H1 (cell line): ENCODE results near the gene ATP5PF. TPM values are rescaled to one million over a fixed set of nuclear protein-coding genes. Genes with fewer than 3 reads are reported as not detected.

Experiments
- CEBPB ChIP-seq: IDR thresholded peaks from 2 replicates; pipeline ENCODE4 v1.6.1; 2012; ENCODE audit warnings: low read depth, low read length
- CHD1 ChIP-seq: IDR thresholded peaks from 2 replicates; pipeline ENCODE4 v1.6.1; 2012; ENCODE audit warnings: low read depth, low read length, improper control_type of control experiment
- CTBP2 ChIP-seq: IDR thresholded peaks from 2 replicates; pipeline ENCODE4 v1.7.0; 2011; ENCODE audit warnings: borderline replicate concordance, mild to moderate bottlenecking, moderate library complexity, mixed read lengths, low read length; ENCODE audit not compliant: insufficient read depth, insufficient read length
- CTCF ChIP-seq, 3 experiments: IDR thresholded peaks; 1 replicate in 2 of 3; 2 replicates in 1 of 3; pipeline versions ENCODE4 v1.5.1 to v1.6.1; 2011; ENCODE audit warnings: low read length in 3 of 3, mild to moderate bottlenecking in 3 of 3, inconsistent platforms in 2 of 3, low read depth in 1 of 3, moderate library complexity in 1 of 3; ENCODE audit not compliant: insufficient read depth in 1 of 3; ENCODE audit errors: control extremely low read depth in 1 of 3
- GABPA ChIP-seq: IDR thresholded peaks from 2 replicates; pipeline ENCODE4 v1.6.1; 2011; ENCODE audit warnings: mild to moderate bottlenecking, low read length, moderate library complexity, borderline replicate concordance; ENCODE audit not compliant: insufficient read depth
- GTF2F1 ChIP-seq: IDR thresholded peaks from 2 replicates; pipeline ENCODE4 v1.6.1; 2012; ENCODE audit warnings: low read depth, low read length, improper control_type of control experiment, borderline replicate concordance
- JUND ChIP-seq: IDR thresholded peaks from 2 replicates; pipeline ENCODE4 v1.6.1; 2011; ENCODE audit warnings: mild to moderate bottlenecking, improper control_type of control experiment, low read length
- KDM5A ChIP-seq: fragments of 200-600 bp; IDR thresholded peaks from 2 replicates; pipeline ENCODE4 v1.7.1; 2012; ENCODE audit warnings: mild to moderate bottlenecking, low read length, inconsistent platforms, mixed read lengths
- POLR2AphosphoS5 ChIP-seq: IDR thresholded peaks from 2 replicates; pipeline ENCODE4 v1.6.1; 2011; ENCODE audit warnings: low read depth, low read length
- RAD21 ChIP-seq, 2 experiments: IDR thresholded peaks in 1 of 2; conservative IDR thresholded peaks in 1 of 2; 2 replicates each; pipeline ENCODE4 v1.6.1; 2011; ENCODE audit warnings: low read depth in 2 of 2, low read length in 2 of 2, improper control_type of control experiment in 1 of 2, inconsistent platforms in 1 of 2, mild to moderate bottlenecking in 1 of 2, moderate library complexity in 1 of 2
- RNF2 ChIP-seq: fragments of 200-900, 300-1000 bp; sonication (generic); IDR thresholded peaks from 2 replicates; pipeline ENCODE4 v1.7.1; 2016; ENCODE audit warnings: borderline replicate concordance, low read depth, mild to moderate bottlenecking, antibody characterized with exemption, low read length; ENCODE audit not compliant: poor library complexity, severe bottlenecking; ENCODE audit errors: missing control alignments
- SAP30 ChIP-seq: fragments of 300-600 bp; sonication (generic); IDR thresholded peaks from 2 replicates; pipeline ENCODE4 v1.7.1; 2012; ENCODE audit warnings: low read length, moderate library complexity, mild to moderate bottlenecking, inconsistent platforms; ENCODE audit not compliant: insufficient read depth, insufficient replicate concordance
- SIRT6 ChIP-seq: IDR thresholded peaks from one replicate; pipeline ENCODE4 v1.7.1; 2012; ENCODE audit warnings: low read length, inconsistent platforms
- SUZ12 ChIP-seq: fragments of 200-600 bp; sonication (generic); IDR thresholded peaks from 2 replicates; pipeline ENCODE4 v1.6.1; 2012; ENCODE audit warnings: mild to moderate bottlenecking, inconsistent platforms, low read length, moderate library complexity, mixed read lengths
- TAF1 ChIP-seq: IDR thresholded peaks from 2 replicates; pipeline ENCODE4 v1.6.1; 2011; ENCODE audit warnings: mild to moderate bottlenecking, low read depth, low read length
- TAF7 ChIP-seq: optimal IDR thresholded peaks from 2 replicates; pipeline ENCODE3; 2011; ENCODE audit warnings: low read depth, mild to moderate bottlenecking, inconsistent platforms, low read length, moderate library complexity, borderline replicate concordance
- TEAD4 ChIP-seq: IDR thresholded peaks from 2 replicates; pipeline ENCODE4 v1.6.1; 2012; ENCODE audit warnings: low read depth, low read length, inconsistent platforms, mixed read lengths
- YY1 ChIP-seq: IDR thresholded peaks from 2 replicates; pipeline ENCODE4 v1.6.1; 2011; ENCODE audit warnings: low read depth, mild to moderate bottlenecking, low read length
- polyA plus RNA-seq, 7 experiments: library from polyadenylated mRNA; depleted of rRNA in 3 of 7; stranded (reverse) in 5 of 7; unstranded in 2 of 7; fragments of >200 nt in 5 of 7; fragments of 200-250 nt in 2 of 7; gene quantifications; 1 replicate in 5 of 7; 2 replicates in 1 of 7; 4 replicates in 1 of 7; pipeline versions ENCODE4 v1.2.1 to v1.2.3, GENCODE V29; 2011 to 2013; ENCODE audit warnings: missing spikeins in 2 of 7, mixed read lengths in 2 of 7
- total RNA-seq: library from RNA; stranded (reverse); fragmentation: NEBNext Ultra II Directional; extraction: Animal tissue kit (Norgen Biotek cat#: 25700); gene quantifications from 2 replicates; pipeline ENCODE4 v1.2.1, GENCODE V29; 2021
- TF ChIP-seq, protein P1 (sequence below): IDR thresholded peaks from 2 replicates; pipeline ENCODE4 v1.6.1; 2012; ENCODE audit warnings: inconsistent platforms
- TF ChIP-seq, protein P2 (sequence below): IDR thresholded peaks from 2 replicates; pipeline ENCODE4 v1.6.1; 2012; ENCODE audit warnings: inconsistent platforms

ATP5PF gene
- total and polyA plus RNA-seq, 2 of the 8 experiments (the other 6 are each of a cell fraction or from before 2014, with no cell fraction given), result 135 to 240 TPM

GRCh38 chr21:25734904-25735645, at the start of gene ATP5PF, which contains the start of gene GABPA (continued):
- TF ChIP-seq, protein P1, sequence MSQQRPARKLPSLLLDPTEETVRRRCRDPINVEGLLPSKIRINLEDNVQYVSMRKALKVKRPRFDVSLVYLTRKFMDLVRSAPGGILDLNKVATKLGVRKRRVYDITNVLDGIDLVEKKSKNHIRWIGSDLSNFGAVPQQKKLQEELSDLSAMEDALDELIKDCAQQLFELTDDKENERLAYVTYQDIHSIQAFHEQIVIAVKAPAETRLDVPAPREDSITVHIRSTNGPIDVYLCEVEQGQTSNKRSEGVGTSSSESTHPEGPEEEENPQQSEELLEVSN, result peak; percentile 91
- TF ChIP-seq POLR2AphosphoS5 (peak; percentile 93), CTCF (IDR thresholded peaks at IDR 0.05; ENCODE audit: control extremely low read depth in 1 of 3, insufficient read depth in 1 of 3, low read depth in 1 of 3, low read length in 3 of 3) (no peak), SUZ12 (no peak), SAP30 (no peak), TEAD4 (no peak), JUND (0 out of 2 replicates have a peak, but pooled peaks have one; percentile 45), TAF7 (no peak), RNF2 (no peak), YY1 (peak; percentile 98), GABPA (peak; percentile 99), SIRT6 (no peak), RAD21 (IDR thresholded peaks at IDR 0.05 in 1 of 2, conservative IDR thresholded peaks at IDR 0.05 in 1 of 2; ENCODE audit: low read depth in 2 of 2, low read length in 2 of 2) (no peak), CTBP2 (no peak), CHD1 (0 out of 2 replicates have a peak, but pooled peaks have one; percentile 57), GTF2F1 (peak; percentile 71; the same call in 1 of the 2 replicates), TAF1 (peak; percentile 89), CEBPB (no peak), KDM5A (no peak; the same call in 1 of the 2 replicates)
- TF ChIP-seq, protein P2, sequence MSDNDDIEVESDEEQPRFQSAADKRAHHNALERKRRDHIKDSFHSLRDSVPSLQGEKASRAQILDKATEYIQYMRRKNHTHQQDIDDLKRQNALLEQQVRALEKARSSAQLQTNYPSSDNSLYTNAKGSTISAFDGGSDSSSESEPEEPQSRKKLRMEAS, result peak; percentile 91
